GM12891 (cell line): Measurements from ENCODE around the gene SLC9A5.

Source experiments
- PAX5 ChIP-seq: IDR thresholded peaks from 2 replicates; pipeline ENCODE4 v1.6.1; 2011; ENCODE audit warnings: low read length, moderate library complexity, mild to moderate bottlenecking; ENCODE audit not compliant: insufficient read depth, severe bottlenecking
- POLR2A ChIP-seq: IDR thresholded peaks from 2 replicates; pipeline ENCODE4 v1.6.1; 2011; ENCODE audit warnings: low read depth, low read length, control low read depth
- POLR2AphosphoS5 ChIP-seq: IDR thresholded peaks from 2 replicates; pipeline ENCODE4 v1.6.1; 2011; ENCODE audit warnings: low read depth, low read length, control low read depth
- POU2F2 ChIP-seq: IDR thresholded peaks from 2 replicates; pipeline ENCODE4 v1.6.1; 2011; ENCODE audit warnings: low read depth, mild to moderate bottlenecking, control low read depth, low read length, moderate library complexity
- TAF1 ChIP-seq: IDR thresholded peaks from 2 replicates; pipeline ENCODE4 v1.6.1; 2011; ENCODE audit warnings: low read depth, low read length, control low read depth

DNA sequence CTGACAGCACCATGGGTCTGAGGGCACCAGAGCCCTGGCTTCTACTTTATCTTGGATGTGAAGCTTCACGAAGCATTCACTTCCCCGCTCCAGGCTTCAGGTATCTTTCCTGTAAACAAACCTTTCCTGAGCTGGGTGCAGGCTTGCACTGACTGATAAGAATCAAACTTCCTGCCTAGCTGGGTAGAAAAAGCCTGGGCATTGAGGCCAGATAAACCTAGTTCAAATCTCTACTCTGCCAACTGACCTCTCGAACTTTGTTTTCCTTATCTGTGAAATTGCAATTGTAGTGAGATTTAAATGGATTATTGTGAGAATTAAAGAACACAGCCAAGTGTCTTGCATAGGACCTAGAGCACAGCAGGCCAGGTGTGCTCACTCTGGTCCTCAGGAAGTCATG, 24.8 kb upstream of the SLC9A5 start:
- TF ChIP-seq POLR2AphosphoS5 (no peak), POLR2A (no peak), TAF1 (no peak), PAX5 (no peak), POU2F2 (no peak)
